ENCODE results near the gene TIMM10.

TIMM10 gene

GRCh38 chr11:57515332-57516060 lies 15.1 kb downstream of the TIMM10 start, which contains the start of gene SLC43A1:
SLC43A1 (minus strand) TSS chr11:57515702; CDS start chr11:57514111, 1,591 bp downstream.
- no peaks in the 10 kb centered on the region for H3K79me2 ChIP-seq (ENCODE audit: control insufficient read depth, insufficient read depth, low read length, unreplicated experiment)
- no peak within 1 kb of the TSS for H3K27ac ChIP-seq (ENCODE audit: low read depth, low read length)
- peak within 1 kb of the TSS; percentile 81 for H2AFZ ChIP-seq (ENCODE audit: low read length, unreplicated experiment)
- peak within 1 kb of the TSS; percentile 81 for H3K4me3 ChIP-seq (ENCODE audit: low read depth, low read length)
- H3K36me3 ChIP-seq (ENCODE audit: insufficient read depth, low read length), result no peaks in the 10 kb centered on the region
- H3K27me3 ChIP-seq (ENCODE audit: insufficient read depth, low read length), result no peaks in the 10 kb centered on the region
- H3K4me1 ChIP-seq (ENCODE audit: control insufficient read depth, insufficient read depth, low read length, unreplicated experiment), result no peaks in the 10 kb centered on the region

GRCh38 chr11:57514538-57515331 lies 15.8 kb downstream of the TIMM10 start:
- no peak overlapping the region for H3K27ac ChIP-seq (ENCODE audit: low read depth, low read length)

DNA sequence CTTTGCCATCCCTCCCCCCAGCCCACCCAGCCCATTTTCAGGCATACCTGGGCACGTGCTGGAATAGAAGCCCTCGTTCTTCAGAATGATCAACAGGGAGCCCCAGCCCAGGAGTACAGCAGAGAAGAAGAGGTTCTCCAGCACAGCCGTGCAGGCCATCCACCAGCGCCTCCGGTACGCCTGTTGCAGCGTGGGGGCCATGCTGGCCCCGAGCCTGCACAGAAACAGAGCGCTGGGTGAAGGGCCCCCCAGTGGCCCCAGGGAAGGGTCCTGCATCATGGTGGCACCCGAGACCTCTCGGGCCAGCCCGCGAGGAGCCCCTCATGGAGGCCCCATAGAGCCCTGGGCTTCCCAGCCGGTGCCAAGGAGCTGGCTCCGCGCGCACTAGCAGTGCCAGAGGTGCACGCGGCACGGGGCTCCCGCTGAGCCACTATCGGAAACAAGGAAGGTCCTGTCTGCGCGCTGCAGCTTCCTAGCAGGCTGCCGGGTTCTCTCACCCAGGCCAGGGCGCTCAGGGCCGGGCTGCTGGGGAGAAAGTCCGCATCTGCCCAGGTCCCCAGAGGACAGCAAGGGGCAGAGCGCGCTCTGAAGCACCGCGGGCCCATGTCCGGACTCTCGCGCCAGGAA lies 16.5 kb downstream of the TIMM10 start:
- H3K27me3 ChIP-seq (ENCODE audit: insufficient read depth, low read length), result no peaks in the 10 kb centered on the region
- no peaks in the 10 kb centered on the region for H3K79me2 ChIP-seq (ENCODE audit: control insufficient read depth, insufficient read depth, low read length, unreplicated experiment)
- H2AFZ ChIP-seq (ENCODE audit: low read length, unreplicated experiment), result peak overlapping the region; percentile 81
- H3K27ac ChIP-seq (ENCODE audit: low read depth, low read length), result no peak overlapping the region
- no peaks in the 10 kb centered on the region for H3K4me1 ChIP-seq (ENCODE audit: control insufficient read depth, insufficient read depth, low read length, unreplicated experiment)
- H3K4me3 ChIP-seq (ENCODE audit: low read depth, low read length), result peak overlapping the region; percentile 81
- H3K36me3 ChIP-seq (ENCODE audit: insufficient read depth, low read length), result no peaks in the 10 kb centered on the region

More at GRCh38 chr11:57514538-57515331, 15.8 kb downstream of the TIMM10 start:
- Histone ChIP-seq H3K4me1 (ENCODE audit: control insufficient read depth, insufficient read depth, low read length, unreplicated experiment) (no peaks in the 10 kb centered on the region), H3K36me3 (ENCODE audit: insufficient read depth, low read length) (no peaks in the 10 kb centered on the region), H3K27me3 (ENCODE audit: insufficient read depth, low read length) (no peaks in the 10 kb centered on the region), H2AFZ (ENCODE audit: low read length, unreplicated experiment) (peak overlapping the region; percentile 81), H3K79me2 (ENCODE audit: control insufficient read depth, insufficient read depth, low read length, unreplicated experiment) (no peaks in the 10 kb centered on the region), H3K4me3 (ENCODE audit: low read depth, low read length) (peak overlapping the region; percentile 81)

DNA sequence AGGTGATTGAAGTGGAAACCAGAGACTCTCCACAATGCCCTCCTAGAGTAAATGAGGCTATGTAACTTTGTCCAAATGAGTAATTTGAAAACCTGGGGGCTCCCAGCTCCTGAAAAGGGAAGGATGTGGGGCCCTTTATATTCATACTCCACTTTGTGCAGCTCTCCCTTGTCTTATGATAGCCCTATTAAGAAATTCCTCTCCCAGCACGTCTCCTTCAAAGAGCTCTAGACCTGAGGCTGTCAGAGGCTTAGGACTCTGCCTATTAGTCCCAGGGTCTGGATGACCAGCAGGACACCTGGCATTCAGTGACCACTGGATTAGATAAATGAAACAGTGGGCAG lies 17.1 kb downstream of the TIMM10 start:
- Histone ChIP-seq H3K79me2 (ENCODE audit: control insufficient read depth, insufficient read depth, low read length, unreplicated experiment) (no peaks in the 10 kb centered on the region), H3K4me3 (ENCODE audit: low read depth, low read length) (no peak overlapping the region), H3K36me3 (ENCODE audit: insufficient read depth, low read length) (no peaks in the 10 kb centered on the region), H3K4me1 (ENCODE audit: control insufficient read depth, insufficient read depth, low read length, unreplicated experiment) (no peaks in the 10 kb centered on the region), H3K27ac (ENCODE audit: low read depth, low read length) (no peak overlapping the region), H2AFZ (ENCODE audit: low read length, unreplicated experiment) (no peak overlapping the region), H3K27me3 (ENCODE audit: insufficient read depth, low read length) (no peaks in the 10 kb centered on the region)

DNA sequence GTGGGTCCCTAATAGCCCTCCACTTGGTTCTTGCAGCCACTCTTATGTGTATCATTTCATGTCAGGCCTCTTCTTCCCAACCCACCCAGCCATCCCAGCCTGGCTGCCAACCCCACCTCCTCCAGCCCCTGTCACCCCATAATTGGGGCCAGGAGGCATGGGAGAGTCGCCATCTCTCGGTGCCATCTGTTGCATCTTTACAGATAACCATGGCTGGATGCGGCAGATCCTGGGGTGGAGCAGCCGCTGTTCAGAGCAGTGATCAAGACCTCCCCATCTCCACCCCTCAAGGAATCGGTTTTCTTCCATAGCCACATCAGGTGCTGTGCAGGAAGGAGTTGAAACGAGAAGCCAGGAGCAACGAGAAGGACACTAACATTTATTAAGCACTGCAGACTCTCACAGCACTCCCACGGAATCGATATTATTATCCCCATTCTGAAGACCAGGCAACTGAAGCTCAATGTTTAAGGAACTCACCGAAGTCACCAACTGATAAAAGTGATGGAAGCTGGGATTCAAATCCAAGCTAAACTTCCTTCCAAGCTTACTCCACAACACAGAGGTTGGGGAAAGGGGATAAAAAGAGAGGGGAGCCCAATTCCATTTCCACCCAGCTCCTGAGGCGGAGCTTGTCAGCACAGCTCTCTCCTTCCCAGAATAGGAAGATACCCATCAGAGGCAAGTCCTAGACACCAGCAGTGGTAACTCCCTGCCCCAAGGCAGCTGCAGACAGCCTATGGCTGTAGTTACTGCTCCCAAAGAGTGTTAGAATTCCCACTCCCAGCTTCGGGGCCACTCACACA lies 17.7 kb downstream of the TIMM10 start:
- Histone ChIP-seq H3K79me2 (ENCODE audit: control insufficient read depth, insufficient read depth, low read length, unreplicated experiment) (no peaks in the 10 kb centered on the region), H2AFZ (ENCODE audit: low read length, unreplicated experiment) (no peak overlapping the region), H3K4me1 (ENCODE audit: control insufficient read depth, insufficient read depth, low read length, unreplicated experiment) (no peaks in the 10 kb centered on the region), H3K27me3 (ENCODE audit: insufficient read depth, low read length) (no peaks in the 10 kb centered on the region), H3K27ac (ENCODE audit: low read depth, low read length) (no peak overlapping the region), H3K36me3 (ENCODE audit: insufficient read depth, low read length) (no peaks in the 10 kb centered on the region), H3K4me3 (ENCODE audit: low read depth, low read length) (no peak overlapping the region)

GRCh38 chr11:57511741-57512430 lies 18.7 kb downstream of the TIMM10 start:
- Histone ChIP-seq H2AFZ (ENCODE audit: low read length, unreplicated experiment) (no peak overlapping the region), H3K4me3 (ENCODE audit: low read depth, low read length) (no peak overlapping the region), H3K27me3 (ENCODE audit: insufficient read depth, low read length) (no peaks in the 10 kb centered on the region), H3K4me1 (ENCODE audit: control insufficient read depth, insufficient read depth, low read length, unreplicated experiment) (no peaks in the 10 kb centered on the region), H3K36me3 (ENCODE audit: insufficient read depth, low read length) (no peaks in the 10 kb centered on the region), H3K79me2 (ENCODE audit: control insufficient read depth, insufficient read depth, low read length, unreplicated experiment) (no peaks in the 10 kb centered on the region), H3K27ac (ENCODE audit: low read depth, low read length) (no peak overlapping the region)

- H3K79me2 ChIP-seq (ENCODE audit: control insufficient read depth, insufficient read depth, low read length, unreplicated experiment), result no peaks in the 10 kb centered on the region
- no peaks in the 10 kb centered on the region for H3K27me3 ChIP-seq (ENCODE audit: insufficient read depth, low read length)
- H3K4me3 ChIP-seq (ENCODE audit: low read depth, low read length), result no peak overlapping the region
- H3K27ac ChIP-seq (ENCODE audit: low read depth, low read length), result no peak overlapping the region
- H2AFZ ChIP-seq (ENCODE audit: low read length, unreplicated experiment), result no peak overlapping the region
- no peaks in the 10 kb centered on the region for H3K4me1 ChIP-seq (ENCODE audit: control insufficient read depth, insufficient read depth, low read length, unreplicated experiment)
- no peaks in the 10 kb centered on the region for H3K36me3 ChIP-seq (ENCODE audit: insufficient read depth, low read length)
Measured at GRCh38 chr11:57508341-57509170, 22.0 kb downstream of the TIMM10 start.

DNA sequence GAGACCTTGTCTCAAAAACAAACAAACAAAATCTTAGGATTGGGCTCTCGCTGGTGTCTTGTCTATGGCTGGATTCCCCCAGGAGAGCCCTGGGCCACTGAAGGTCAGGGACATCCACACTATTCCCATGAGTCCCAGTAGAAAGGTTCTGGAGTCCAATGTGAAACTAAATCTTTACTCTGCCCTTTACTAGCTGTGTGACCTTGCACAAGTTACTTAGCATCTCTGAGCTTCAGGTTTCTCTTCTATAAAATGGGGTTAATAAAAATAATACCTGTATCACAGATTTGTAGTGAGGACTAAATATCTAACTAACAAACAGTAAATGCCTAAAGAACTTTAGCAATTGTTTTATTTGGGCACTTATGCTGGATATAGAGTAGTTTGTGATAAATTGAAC lies 24.0 kb downstream of the TIMM10 start:
- no peaks in the 10 kb centered on the region for H3K27me3 ChIP-seq (ENCODE audit: insufficient read depth, low read length)
- H3K4me1 ChIP-seq (ENCODE audit: control insufficient read depth, insufficient read depth, low read length, unreplicated experiment), result no peaks in the 10 kb centered on the region
- H3K4me3 ChIP-seq (ENCODE audit: low read depth, low read length), result no peak overlapping the region
- H3K36me3 ChIP-seq (ENCODE audit: insufficient read depth, low read length), result no peaks in the 10 kb centered on the region
- H2AFZ ChIP-seq (ENCODE audit: low read length, unreplicated experiment), result no peak overlapping the region
- no peaks in the 10 kb centered on the region for H3K79me2 ChIP-seq (ENCODE audit: control insufficient read depth, insufficient read depth, low read length, unreplicated experiment)
- no peak overlapping the region for H3K27ac ChIP-seq (ENCODE audit: low read depth, low read length)

DNA sequence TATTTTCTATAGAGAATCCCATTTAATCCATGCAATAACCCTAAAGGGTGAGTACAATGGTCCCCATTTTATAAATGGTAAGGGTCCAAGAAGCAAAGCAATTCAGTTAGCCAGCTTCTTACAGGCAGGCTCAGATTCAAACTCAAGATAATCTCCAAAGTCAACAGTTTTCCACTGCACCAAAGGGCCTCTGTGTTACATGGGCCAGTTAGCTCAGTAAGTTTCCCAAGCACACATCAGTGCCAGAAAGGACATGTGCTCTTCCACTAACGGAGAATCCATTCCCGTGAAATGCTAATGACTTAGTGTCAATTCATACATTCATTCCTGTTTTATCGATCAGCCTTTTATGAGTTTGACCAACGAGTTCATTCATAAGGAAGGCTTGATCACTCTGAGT lies 26.0 kb downstream of the TIMM10 start:
- Histone ChIP-seq H3K27ac (ENCODE audit: low read depth, low read length) (no peak overlapping the region), H3K4me1 (ENCODE audit: control insufficient read depth, insufficient read depth, low read length, unreplicated experiment) (peaks cover 3% of the 10 kb centered on the region), H3K79me2 (ENCODE audit: control insufficient read depth, insufficient read depth, low read length, unreplicated experiment) (no peaks in the 10 kb centered on the region), H2AFZ (ENCODE audit: low read length, unreplicated experiment) (no peak overlapping the region), H3K27me3 (ENCODE audit: insufficient read depth, low read length) (no peaks in the 10 kb centered on the region), H3K36me3 (ENCODE audit: insufficient read depth, low read length) (no peaks in the 10 kb centered on the region), H3K4me3 (ENCODE audit: low read depth, low read length) (no peak overlapping the region)
